Measurements from ENCODE around the gene DONSON. TPM values are rescaled to one million over a fixed set of nuclear protein-coding genes. Genes with fewer than 3 reads are reported as not detected.
"Not testable (repeated sequence)": the region's sequence is repeated elsewhere in the genome, so short reads cannot be mapped to it uniquely, and the experiment has no call there.

DONSON gene
- total RNA-seq, 1 experiment from 2014 or later: 9.3 TPM

GRCh38 chr21:33584455-33584854 lies 4.0 kb downstream of the DONSON start:
- CTCF ChIA-PET: interaction anchor here (0.5 to 2.3 kb wide), 4 partner anchors 14 to 195 kb away, joined by 3 to 14 read pairs (median 4); no protein-coding TSS in a partner anchor
- intact Hi-C loops (cut with micrococcal nuclease): no loop called here
- H3K4me1 Mint-ChIP-seq (ENCODE audit: insufficient read depth, unreplicated experiment): peaks cover 5% of the 10 kb centered on the region
- peaks cover 12% of the 10 kb centered on the region for H3K36me3 Mint-ChIP-seq (ENCODE audit: insufficient read depth, unreplicated experiment)
- no peak overlapping the region for H3K4me3 Mint-ChIP-seq (ENCODE audit: unreplicated experiment)
- no peaks in the 10 kb centered on the region for H3K9me3 Mint-ChIP-seq (ENCODE audit: unreplicated experiment)
- POLR2A ChIA-PET: interaction anchor here (0.7 kb wide), 1 partner anchor 330 kb away, joined by 4 read pairs; no protein-coding TSS in a partner anchor
- TF ChIP-seq CTCF (IDR thresholded peaks at IDR 0.05; ENCODE audit: unreplicated experiment): no peak
- H3K27me3 Mint-ChIP-seq (ENCODE audit: insufficient read depth, unreplicated experiment): no peaks in the 10 kb centered on the region
- BruUV-seq (replicated peaks): no TSS peak
- no peak for DNase-seq (ENCODE audit: unreplicated experiment)
- H3K27ac Mint-ChIP-seq (ENCODE audit: low read depth, unreplicated experiment): no peak overlapping the region

- Mint-ChIP-seq H3K4me1 (ENCODE audit: insufficient read depth, unreplicated experiment) (no peaks in the 10 kb centered on the region), H3K9me3 (ENCODE audit: unreplicated experiment) (no peaks in the 10 kb centered on the region), H3K27me3 (ENCODE audit: insufficient read depth, unreplicated experiment) (no peaks in the 10 kb centered on the region), H3K36me3 (ENCODE audit: insufficient read depth, unreplicated experiment) (peaks cover 51% of the 10 kb centered on the region), H3K27ac (ENCODE audit: low read depth, unreplicated experiment) (no peak overlapping the region), H3K4me3 (ENCODE audit: unreplicated experiment) (no peak overlapping the region)
- intact Hi-C loops (cut with micrococcal nuclease): no loop called here
- BruUV-seq (replicated peaks): no TSS peak
- POLR2A ChIA-PET: interaction anchor here (0.7 to 3.9 kb wide), 5 partner anchors 9 to 261 kb away, joined by 3 to 25 read pairs (median 5); partner anchors contain the start of gene DONSON
- CTCF ChIA-PET: interaction anchor here (1.9 kb wide), 1 partner anchor 27 kb away, joined by 5 read pairs; no protein-coding TSS in a partner anchor
- DNase-seq (ENCODE audit: unreplicated experiment): peak; percentile 48
- no peak for TF ChIP-seq CTCF (IDR thresholded peaks at IDR 0.05; ENCODE audit: unreplicated experiment)
These were observed 9.4 kb downstream of the DONSON start for GRCh38 chr21:33578959-33579542.

- H3K4me3 Mint-ChIP-seq (ENCODE audit: unreplicated experiment): no peak overlapping the region
- BruUV-seq (replicated peaks): no TSS peak
- no peak for TF ChIP-seq CTCF (IDR thresholded peaks at IDR 0.05; ENCODE audit: unreplicated experiment)
- H3K36me3 Mint-ChIP-seq (ENCODE audit: insufficient read depth, unreplicated experiment): peaks cover 59% of the 10 kb centered on the region
- H3K27me3 Mint-ChIP-seq (ENCODE audit: insufficient read depth, unreplicated experiment): no peaks in the 10 kb centered on the region
- no peaks in the 10 kb centered on the region for H3K9me3 Mint-ChIP-seq (ENCODE audit: unreplicated experiment)
- no peak overlapping the region for H3K27ac Mint-ChIP-seq (ENCODE audit: low read depth, unreplicated experiment)
- intact Hi-C loops (cut with micrococcal nuclease): no loop called here
- CTCF ChIA-PET: interaction anchor here (1.9 kb wide), 1 partner anchor 28 kb away, joined by 5 read pairs; no protein-coding TSS in a partner anchor
- H3K4me1 Mint-ChIP-seq (ENCODE audit: insufficient read depth, unreplicated experiment): no peaks in the 10 kb centered on the region
- DNase-seq (ENCODE audit: unreplicated experiment): no peak
- POLR2A ChIA-PET: interaction anchor here (0.8 to 3.9 kb wide), 5 partner anchors 9 to 32 kb away, joined by 3 to 25 read pairs (median 5); partner anchors contain the start of gene DONSON
These were observed 10.3 kb downstream of the DONSON start for GRCh38 chr21:33578214-33578613.

- H3K27me3 Mint-ChIP-seq (ENCODE audit: insufficient read depth, unreplicated experiment); DNase-seq (ENCODE audit: unreplicated experiment); H3K27ac Mint-ChIP-seq (ENCODE audit: low read depth, unreplicated experiment); H3K4me1 Mint-ChIP-seq (ENCODE audit: insufficient read depth, unreplicated experiment); H3K9me3 Mint-ChIP-seq (ENCODE audit: unreplicated experiment); intact Hi-C loops (cut with micrococcal nuclease); H3K4me3 Mint-ChIP-seq (ENCODE audit: unreplicated experiment): not testable (repeated sequence)
- CTCF ChIA-PET: interaction anchor here (1.0 kb wide), 1 partner anchor 28 kb away, joined by 5 read pairs; no protein-coding TSS in a partner anchor
- TSS peak; percentile 40 for BruUV-seq (replicated peaks)
- peaks cover 74% of the 10 kb centered on the region for H3K36me3 Mint-ChIP-seq (ENCODE audit: insufficient read depth, unreplicated experiment)
- POLR2A ChIA-PET: interaction anchor here (3.9 kb wide), 1 partner anchor 12 kb away, joined by 25 read pairs; the partner anchor contains the start of gene DONSON
These were observed 11.7 kb downstream of the DONSON start for GRCh38 chr21:33576741-33577141.
